SHP77 treated with DMSO at 0.1 percent for 48 hours (cell line): ENCODE measurements around the gene SIAH3.

ENCODE experiments used
- DNase-seq: peaks from one replicate; lab custom pipeline; 2025; lab: John Stamatoyannopoulos, UW

The SIAH3 gene

DNA sequence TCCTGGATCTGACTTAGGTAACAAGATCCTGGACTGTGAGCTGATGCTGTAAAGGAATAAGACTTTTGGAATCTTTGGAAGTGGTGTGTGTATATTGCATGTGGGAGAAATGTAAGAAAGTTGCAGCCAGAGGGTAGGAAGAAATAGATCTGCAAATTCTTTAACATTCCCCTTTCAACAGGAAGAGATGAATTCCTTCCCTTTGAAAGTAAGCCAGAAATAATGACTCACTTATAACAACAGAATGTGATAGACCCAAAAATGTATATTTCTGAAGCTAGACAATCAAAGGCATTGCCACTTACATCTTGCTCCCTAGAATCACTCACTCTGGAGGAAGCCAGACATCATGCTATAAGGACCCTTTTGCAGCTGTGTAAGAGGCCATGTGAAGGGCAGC lies 9.8 kb upstream of the SIAH3 start:
- DNase-seq, result no peak

DNA sequence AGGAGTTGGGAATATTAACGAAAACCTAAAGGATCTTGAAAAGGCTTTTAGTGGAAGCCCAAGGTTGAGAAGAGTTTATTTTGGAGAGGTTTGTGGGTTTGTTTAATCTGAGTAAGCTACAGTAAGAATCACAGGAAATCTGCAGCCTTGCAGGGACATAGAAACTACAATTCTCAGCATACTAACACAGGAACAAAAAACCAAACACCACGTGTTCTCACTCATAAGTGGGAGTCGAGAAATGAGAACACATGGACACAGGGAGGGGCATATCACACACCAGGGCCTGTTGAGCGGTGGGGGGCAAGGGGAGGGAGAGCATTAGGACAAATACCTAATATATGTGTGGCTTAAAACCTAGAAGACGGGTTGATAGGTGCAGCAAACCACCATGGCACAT lies 8.7 kb upstream of the SIAH3 start:
- DNase-seq, result no peak

DNA sequence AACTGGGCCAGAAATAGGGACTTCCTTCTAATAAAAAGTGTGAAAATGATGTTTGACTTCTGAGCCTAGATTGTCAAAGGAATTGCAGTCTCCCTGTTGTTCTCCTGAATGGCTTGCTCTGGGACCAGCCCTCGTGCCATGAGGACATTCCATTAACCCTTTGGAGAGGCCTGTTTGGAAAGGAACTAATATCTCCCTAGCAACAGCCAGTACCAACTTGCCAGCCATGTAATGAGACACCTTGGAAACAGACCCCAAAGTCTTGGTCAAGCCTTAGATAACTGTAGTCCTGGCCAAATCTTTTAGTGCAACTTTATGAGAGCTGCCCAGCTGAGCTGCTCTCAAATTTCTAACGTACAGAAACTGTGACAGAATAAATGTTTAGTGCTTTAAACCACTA lies 8.2 kb upstream of the SIAH3 start:
- DNase-seq, result no peak

DNA sequence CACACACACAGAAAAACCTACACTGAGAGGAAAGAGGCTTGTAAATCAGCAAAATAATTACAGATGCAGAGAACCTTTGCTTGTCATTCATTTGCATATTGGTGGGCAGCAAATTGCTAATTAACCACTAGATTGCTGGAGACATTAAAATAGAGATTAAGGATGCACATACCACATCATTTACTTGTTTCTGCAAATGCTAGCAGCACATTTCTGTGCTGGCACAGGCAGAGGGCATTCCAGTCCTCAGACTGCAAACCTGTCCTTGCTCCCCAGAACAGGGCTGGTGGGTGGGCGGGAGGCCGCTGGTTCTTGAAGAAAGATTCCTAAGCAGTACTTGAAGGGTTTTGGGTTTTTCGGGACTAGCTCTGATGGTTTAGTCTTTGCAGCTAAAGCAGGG lies 941 bp upstream of the SIAH3 start:
- DNase-seq, result no peak

DNA sequence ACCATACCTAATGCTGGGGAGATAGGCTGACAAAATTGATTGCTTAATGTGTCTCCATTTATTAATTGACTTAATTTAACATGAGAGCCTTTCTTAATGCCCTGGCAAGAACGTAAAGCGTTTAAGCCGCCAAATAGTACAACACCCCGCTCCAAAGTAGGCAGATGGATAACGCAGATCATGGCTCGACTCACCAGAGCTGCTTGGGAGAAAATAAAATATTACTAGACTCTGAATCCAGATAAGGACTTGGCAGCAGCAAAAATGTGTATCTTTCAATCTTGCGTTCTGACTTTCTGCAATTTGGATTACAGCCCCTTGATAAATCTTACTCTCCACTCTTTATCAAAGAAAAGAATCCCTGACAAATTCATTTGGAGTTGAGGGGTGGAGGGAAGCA lies 403 bp upstream of the SIAH3 start:
- no peak for DNase-seq

DNA sequence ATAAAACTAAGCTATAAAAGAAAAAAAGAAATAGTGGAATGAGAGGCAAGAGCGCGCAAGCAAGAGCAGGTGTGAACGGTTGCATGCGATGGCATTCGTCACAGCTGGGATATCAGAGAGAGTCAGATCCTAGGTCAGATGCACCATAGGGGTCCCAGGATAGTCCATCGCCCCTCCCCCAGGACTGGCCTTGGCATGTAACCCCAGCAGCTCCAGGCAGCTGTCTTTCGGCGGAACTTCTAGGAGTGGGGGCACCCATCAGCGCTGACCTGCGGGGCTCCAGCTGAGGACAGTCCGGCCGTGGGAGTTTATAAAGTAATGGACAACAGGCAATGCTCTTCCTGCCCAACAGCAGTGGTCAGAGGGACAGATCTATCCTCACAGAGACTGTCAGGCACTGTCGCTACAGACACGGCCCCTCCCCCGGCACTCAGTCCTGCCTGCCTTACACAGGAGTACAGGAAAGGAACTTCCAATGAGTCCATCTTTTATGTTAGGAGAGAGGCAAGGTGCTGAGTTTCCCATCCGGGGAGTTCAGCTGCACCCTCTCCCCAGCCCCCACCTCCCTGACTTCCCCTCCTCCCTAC lies 1.4 kb downstream of the SIAH3 start:
- no peak for DNase-seq

DNA sequence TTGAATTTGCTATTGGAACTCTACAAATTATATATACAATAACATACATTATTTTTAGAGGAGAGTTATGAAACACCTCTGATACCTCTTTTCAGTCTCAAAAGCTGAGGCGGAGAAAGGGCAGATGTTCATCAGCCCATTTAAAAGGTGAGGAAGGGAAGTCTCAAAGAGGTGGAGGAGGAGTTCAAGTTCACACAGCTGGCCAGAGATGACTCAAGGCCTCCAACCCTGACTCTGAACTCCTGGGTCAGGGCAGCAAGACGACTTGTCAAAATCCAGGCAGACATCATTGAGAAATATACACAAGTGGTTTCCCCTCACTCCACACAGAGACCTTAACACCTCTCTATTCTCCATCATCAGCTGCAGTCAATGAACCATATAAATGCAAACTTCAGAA lies 2.1 kb downstream of the SIAH3 start:
- DNase-seq, result no peak

DNA sequence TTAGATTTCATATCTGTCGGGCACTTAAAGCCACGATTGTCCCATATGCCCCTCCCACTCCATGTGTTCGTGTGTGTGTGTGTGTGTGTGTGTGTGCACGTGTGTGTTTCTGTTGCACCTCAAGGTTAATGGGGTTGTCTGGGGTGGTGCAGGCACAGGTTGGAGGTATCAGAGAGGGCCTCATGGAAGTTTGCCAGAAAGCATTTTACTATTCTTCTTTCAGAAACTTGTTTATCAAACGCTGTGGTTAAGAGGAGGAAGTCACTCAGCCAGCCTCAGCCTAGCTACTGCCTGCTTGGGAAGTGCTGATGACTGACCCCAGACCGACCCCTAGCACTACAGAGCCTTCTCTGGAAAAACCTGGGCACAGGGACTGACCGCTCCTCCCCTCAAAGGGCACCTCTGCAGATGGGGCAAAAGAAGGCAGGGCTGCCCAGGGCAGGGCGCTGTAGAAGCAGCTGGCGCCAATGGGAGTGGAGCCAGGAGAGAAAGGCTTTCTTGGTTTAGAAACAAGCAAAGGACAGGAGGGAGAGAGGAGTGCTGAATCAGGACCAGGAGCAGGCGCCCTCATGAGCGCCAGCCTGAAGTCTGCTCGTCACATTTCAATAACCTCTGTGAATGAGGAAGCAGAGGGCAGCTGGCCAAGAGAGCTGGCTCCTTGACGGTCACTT lies 3.9 kb downstream of the SIAH3 start:
- no peak for DNase-seq

DNA sequence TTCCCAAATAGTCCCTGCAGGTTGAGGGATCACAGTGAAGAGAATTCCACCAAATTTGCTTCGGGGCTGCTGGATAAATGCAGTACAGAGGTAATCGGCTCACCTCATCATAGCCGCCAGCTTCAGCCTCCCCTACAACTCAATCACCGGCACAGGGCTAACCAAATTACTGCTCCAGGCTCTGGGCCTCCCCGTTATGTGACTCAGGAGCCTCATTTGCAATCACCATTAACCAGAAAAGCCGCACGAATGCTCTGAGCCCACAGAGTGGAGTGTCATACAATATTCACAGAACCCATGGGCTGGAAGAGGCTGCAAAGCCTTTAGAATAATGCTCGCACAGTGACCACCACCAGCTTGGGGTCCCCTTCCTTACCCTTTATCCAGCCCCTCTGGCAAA lies 4.9 kb downstream of the SIAH3 start:
- no peak for DNase-seq

DNA sequence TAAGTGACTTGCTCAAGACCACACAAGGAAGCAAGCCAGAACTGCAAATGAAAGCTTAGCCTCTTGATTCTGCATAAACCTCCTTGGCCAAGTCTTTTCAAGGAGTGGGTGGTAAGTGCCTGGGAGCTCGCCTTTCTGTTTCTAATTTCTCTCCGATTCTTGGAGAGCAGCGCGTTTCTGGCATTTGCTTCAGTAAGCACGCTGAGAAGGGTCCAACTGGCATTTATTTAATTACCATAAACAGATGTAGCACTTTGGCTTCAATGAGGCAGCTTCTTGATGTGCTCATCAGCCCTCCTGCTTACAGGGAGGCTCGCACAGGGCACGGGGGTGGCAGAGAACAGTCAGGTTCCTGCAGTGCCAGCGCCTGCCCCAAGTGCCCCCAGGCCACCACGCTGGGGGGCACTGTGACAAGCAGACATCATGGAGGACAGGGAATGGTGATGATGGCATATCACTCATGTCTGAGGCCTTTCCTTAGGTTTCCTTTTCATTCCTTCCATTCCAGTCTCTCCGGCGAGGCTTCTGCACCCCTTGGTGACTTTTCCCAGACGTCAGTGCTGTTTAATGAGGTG lies 13.3 kb downstream of the SIAH3 start:
- no peak for DNase-seq

DNA sequence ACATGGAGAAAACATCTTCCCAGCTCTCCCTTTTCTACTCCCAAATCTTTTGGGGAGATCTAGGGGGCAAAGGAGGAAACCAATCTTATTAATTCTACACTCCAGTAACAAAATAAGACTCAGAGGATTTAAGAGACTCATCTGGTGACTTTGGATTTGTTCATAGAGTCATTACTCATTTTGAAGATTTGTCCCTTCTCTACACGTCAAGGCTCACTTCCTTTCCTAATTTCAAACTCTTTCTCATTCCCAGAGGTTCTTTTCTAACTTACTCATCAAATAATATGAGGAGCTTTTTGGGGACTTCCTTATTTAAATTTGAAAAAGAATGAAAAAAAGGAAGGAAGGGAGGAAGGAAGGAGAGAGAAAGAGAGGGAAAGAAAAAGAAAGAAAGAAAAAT lies 14.4 kb downstream of the SIAH3 start:
- DNase-seq, result no peak

DNA sequence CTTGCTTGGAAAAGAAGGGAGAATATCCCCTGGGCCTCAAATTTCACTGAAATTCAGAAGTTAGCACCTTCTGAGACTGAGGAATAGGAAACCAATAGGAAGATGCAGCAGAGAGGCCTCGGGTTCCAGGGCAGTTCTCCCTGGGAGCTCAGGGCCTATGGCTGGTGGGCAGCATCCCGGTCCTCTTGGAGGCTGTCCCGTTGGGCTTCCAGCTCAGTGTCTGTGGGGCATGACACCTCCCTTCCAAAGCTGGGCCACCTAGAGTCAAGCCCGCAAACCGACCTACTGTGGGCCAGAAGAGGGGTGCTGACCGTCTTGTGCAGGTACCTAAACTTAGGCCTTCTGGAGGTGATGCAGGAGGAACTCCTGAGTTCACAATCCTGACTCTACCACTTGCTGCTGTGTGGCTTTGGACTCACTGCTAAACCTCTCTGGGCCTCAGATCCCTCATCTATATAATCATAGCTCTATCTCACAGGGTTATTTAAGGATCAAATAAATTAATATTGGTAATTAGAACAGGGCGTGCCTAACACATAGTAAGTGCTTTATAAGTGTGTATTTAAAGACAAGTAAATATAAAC lies 17.1 kb downstream of the SIAH3 start:
- DNase-seq, result no peak

DNA sequence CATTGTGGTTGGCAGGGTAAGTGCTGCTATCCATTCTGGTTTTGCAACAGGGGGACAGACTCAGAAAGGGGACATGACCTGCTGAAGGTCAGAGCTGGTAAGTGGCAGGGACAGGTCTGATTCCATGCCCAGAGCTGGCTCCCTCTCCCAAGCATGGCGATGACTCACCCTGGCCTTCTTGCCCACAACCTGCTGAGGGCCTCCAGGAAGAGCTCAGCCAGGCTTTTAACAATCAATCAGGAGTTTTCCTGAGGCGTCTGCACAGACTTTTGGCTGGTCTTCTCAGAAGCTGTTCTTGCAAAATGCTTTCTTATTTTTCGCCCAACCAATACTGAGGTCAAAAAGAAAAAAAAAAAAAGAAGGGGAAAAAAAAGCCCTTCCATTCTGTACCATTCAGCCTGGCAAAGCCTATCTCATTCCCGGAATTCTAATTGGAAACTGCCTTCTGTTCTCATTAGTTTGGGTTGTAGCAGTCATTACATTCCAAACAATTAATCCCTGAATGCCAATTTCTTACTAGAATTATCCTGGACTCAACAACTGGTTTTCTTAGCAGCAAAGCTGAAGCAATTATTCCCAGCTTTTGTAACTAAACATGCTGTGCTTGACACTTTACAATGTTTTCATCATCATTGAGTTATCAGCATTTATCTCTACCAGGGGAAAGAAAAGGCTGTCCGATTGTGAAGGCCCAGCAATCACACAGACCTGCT lies 17.7 kb downstream of the SIAH3 start:
- DNase-seq, result no peak

DNA sequence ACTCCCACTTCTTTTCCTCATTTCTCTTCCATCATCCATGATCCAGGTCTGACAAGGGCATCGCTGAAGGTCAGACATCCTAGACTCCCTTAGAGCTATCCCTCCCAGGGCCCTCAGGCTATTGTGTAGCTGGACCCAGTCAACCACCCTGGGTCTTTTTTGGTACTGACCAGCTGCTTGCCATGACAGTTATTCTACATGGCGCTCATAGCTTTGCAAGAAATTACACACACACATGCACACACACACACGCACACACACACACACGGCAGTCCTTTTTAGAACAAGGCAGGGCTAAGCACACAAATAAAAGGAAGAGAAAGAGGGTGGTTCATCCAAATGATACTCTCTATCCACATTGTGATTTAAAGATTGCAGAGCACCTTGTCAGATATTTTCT lies 18.3 kb downstream of the SIAH3 start:
- no peak for DNase-seq

DNA sequence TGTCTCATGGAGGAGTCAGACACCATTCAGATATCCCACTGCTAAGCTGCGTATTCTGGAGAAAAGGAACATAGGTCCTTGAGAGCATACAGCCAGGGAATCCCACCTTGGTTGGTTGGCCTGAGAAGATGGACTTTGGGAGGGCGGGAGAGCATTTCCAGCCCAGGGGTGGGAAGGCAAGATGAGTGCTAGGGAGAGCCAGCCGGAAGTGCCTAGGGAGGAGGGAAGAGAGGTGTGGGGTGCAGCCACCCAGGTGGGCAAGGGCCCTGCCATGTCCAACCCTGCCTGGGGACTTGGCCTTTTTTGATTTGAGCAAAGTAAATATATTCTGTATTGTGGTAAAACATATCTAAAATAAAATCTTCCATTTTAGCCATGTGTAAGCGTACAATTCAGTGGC lies 19.7 kb downstream of the SIAH3 start:
- DNase-seq, result no peak

DNA sequence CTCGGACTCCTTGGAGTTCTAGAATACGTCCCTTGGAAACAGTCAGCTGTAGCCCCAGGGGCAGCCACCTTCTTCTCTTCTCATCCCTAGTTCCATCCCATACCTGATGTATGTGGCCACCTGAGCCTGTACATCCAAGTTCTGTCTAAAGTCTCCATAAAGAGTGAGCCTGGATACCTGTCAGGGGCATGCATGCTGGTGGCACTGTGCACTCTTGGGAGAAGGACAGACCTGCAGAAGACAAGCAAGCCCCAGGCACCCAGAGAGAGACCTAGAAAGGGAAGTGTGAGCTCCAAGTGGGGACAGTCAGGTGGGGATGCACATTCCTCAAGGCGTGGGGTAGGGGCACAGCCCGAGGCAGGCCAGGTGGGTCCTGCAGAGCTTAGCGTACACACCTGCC lies 21.4 kb downstream of the SIAH3 start:
- no peak for DNase-seq

DNA sequence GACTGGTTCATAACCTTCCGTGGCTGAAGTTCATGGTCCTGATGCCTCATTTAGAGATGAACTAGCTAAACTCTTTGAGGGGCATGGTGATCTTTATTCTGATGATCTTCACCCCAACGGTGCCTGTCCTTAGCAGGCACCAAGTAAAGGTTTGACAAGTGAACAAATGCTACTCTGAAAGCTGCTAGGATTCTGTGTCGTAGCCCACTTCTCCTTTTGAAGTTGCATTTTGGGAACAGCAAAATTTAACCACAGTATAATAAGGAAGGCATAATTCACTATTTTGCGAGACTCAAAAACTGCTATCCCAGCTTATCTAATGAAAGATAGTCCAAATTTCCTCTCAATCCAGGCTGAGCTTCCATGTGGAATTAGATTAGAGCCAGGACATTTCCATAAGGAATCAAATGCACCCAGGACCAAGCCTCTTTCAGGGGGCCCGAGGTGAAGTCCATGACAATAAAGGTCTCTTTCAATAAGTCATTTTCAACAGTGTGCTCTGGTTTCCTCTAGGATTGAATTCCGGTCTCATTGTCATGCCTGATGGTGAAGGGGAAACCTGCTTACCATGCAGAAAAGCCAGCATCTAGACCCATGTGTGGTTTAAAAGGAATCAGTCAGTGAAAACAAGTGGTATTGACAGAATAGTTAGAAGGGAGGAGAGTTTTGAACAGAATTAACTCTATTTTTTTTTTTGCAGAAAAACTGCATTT lies 23.1 kb downstream of the SIAH3 start:
- no peak for DNase-seq

DNA sequence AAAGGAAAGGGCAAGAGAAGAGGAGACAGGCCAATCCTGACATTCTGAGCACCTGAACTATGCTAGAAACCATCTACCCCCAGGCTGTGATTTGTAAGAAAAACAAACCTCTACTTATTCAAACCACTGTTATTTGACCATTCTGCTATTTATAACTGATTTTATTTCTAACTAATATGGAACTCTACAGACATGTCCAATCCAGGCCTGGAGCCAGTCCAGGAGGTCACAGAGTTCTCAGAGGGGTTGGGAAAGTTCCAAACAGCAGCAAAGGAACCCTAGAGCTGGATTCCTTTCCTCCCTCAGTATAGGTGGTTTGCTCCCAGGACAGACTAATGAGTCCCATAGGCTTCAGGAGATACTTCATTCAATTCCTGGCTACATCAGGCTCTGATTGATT lies 24.2 kb downstream of the SIAH3 start:
- no peak for DNase-seq

DNA sequence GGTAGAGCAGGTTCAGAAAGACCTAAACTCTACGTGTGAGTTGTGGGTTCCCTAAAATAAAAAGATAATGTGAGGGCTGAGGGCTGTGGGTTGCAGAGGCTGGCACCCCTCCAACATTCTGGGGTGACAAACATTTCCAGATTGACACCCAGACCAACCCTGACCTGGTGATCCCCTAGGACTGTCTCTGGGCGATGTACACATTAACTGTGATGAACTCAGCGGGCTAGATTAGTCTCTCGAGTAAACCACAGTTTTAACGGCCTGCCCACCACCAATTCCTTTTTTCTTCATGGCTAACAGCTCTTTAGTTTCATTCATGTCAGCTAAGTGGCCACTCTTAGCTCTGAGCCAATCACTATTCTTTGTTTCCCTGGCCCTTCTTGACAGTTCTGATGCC lies 24.8 kb downstream of the SIAH3 start:
- DNase-seq, result no peak

DNA sequence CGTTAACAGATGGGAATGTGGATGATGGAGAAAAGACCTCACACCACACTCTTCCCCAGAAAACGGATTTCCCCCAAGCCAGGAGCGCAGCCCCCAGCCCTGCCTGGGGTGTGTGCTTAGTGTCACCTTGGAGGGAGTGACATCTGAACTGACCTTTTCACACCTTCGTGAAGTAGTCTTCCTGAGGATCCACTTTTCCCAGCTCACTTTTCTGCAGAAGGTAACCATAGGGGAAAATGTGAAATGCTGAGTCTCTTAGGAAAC lies 26.2 kb downstream of the SIAH3 start:
- no peak for DNase-seq

DNA sequence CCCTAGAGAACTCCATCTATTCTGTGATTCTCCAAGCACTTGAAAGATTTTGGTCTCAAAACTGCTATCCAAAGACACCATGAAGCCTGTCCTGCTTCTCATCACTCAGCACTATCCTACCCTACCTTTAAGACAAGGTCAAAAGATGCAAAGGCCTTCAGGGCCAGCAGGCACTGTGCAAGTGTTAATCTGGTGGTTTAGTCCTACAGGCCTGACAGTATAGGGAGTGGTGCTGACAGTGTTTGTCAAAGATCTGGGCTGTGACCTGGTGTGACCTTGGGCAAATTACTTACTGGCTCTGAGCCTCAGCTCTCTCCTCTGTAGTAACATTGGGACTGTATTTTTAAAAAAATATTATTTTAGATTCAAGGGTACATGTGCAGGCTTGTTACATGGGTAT lies 28.0 kb downstream of the SIAH3 start:
- DNase-seq, result no peak

DNA sequence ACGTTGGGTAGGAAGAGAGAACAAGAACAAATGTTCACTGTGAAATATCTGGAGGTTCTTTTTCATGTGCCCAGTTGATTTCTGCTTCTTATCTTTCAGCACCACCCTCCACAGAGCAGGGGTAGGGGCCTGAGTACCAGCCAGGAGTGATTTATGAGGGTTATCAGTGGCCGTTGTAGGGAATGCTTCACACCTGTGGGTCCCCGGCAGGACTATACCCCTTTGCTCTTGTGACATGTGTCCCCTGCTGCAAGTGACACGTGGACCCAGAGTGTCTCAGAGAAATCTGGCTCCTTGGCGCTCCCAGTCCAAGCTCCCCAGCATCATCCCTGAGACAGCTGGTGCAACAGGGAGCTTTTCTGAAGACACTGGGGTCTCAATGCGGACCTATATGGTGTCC lies 29.7 kb downstream of the SIAH3 start:
- no peak for DNase-seq
